CD14-positive monocyte (primary cell): ENCODE results near the gene CCDC33. TPM values are rescaled to one million over a fixed set of nuclear protein-coding genes. Genes with fewer than 3 reads are reported as not detected.

Source experiments
- DNase-seq, 3 donors: peaks; one replicate each; pipeline ENCODE4 v3.0.0-alpha.2; 2011 to 2022
- H2AFZ ChIP-seq: 2 replicates; pipeline ENCODE4 v1.6.0; 2012; ENCODE audit warnings: mild to moderate bottlenecking, low read depth, low read length, inconsistent platforms; ENCODE audit not compliant: insufficient read depth, poor library complexity, severe bottlenecking
- H3K27ac ChIP-seq, 2 donors: 1 replicate in 1 of 2; 2 replicates in 1 of 2; pipeline ENCODE4 v1.5.1; 2012 to 2013; ENCODE audit warnings: low read length in 2 of 2, control low read depth in 1 of 2, inconsistent platforms in 1 of 2, low read depth in 1 of 2, mild to moderate bottlenecking in 1 of 2
- H3K27me3 ChIP-seq, 2 donors: one replicate each; pipeline versions ENCODE4 v1.6.0 to v1.6.1; 2011 to 2013; ENCODE audit warnings: low read length in 2 of 2; ENCODE audit not compliant: control insufficient read depth in 2 of 2, insufficient read depth in 2 of 2
- H3K36me3 ChIP-seq, 2 donors: replicated peaks in 1 of 2; 1 replicate in 1 of 2; 2 replicates in 1 of 2; pipeline versions ENCODE4 v1.5.1 to v1.6.1; 2012 to 2013; ENCODE audit warnings: low read length in 2 of 2, control low read depth in 1 of 2, inconsistent platforms in 1 of 2, mild to moderate bottlenecking in 1 of 2; ENCODE audit not compliant: insufficient read depth in 2 of 2, control insufficient read depth in 1 of 2
- H3K4me1 ChIP-seq, 2 donors: 1 replicate in 1 of 2; 2 replicates in 1 of 2; pipeline versions ENCODE4 v1.5.1 to v1.6.1; 2012 to 2013; ENCODE audit warnings: low read length in 2 of 2, control low read depth in 1 of 2, inconsistent platforms in 1 of 2, mild to moderate bottlenecking in 1 of 2, moderate library complexity in 1 of 2; ENCODE audit not compliant: insufficient read depth in 2 of 2, control insufficient read depth in 1 of 2
- H3K4me2 ChIP-seq: replicated peaks from 2 replicates; pipeline ENCODE3; 2012; ENCODE audit warnings: low read length, moderate library complexity, mild to moderate bottlenecking; ENCODE audit not compliant: poor library complexity, severe bottlenecking; ENCODE audit errors: extremely low read depth
- H3K4me3 ChIP-seq, 3 experiments: fragments of 200-600 bp in 1 of 3; sonication (generic) in 1 of 3; replicated peaks in 1 of 3; 1 replicate in 2 of 3; 2 replicates in 1 of 3; pipeline ENCODE4 v1.5.1; 2011 to 2013; ENCODE audit warnings: low read length in 3 of 3, mild to moderate bottlenecking in 3 of 3, control low read depth in 2 of 3, low read depth in 2 of 3, inconsistent platforms in 1 of 3, moderate library complexity in 1 of 3
- H3K79me2 ChIP-seq: 2 replicates; pipeline ENCODE4 v1.6.0; 2012; ENCODE audit warnings: mild to moderate bottlenecking, control low read depth, inconsistent platforms, low read length, moderate library complexity; ENCODE audit not compliant: insufficient read depth
- H3K9ac ChIP-seq: 2 replicates; pipeline ENCODE4 v1.6.0; 2017; ENCODE audit warnings: low read length, mild to moderate bottlenecking; ENCODE audit not compliant: insufficient read depth, poor library complexity, severe bottlenecking
- H3K9me3 ChIP-seq, 2 donors: replicated peaks in 1 of 2; 1 replicate in 1 of 2; 2 replicates in 1 of 2; pipeline versions ENCODE4 v1.5.1 to v1.6.1; 2012 to 2013; ENCODE audit warnings: low read length in 2 of 2, control low read depth in 1 of 2; ENCODE audit not compliant: control insufficient read depth in 1 of 2, insufficient read depth in 1 of 2
- H4K20me1 ChIP-seq: 2 replicates; pipeline ENCODE4 v1.6.0; 2012; ENCODE audit warnings: mild to moderate bottlenecking, low read length, control low read depth, moderate library complexity; ENCODE audit not compliant: insufficient read depth
- H3K27ac Mint-ChIP-seq, 7 donors: one replicate each; pipeline ENCODE4 v1.8.0; 2020; ENCODE audit warnings: mild to moderate bottlenecking in 7 of 7, mixed read lengths in 7 of 7, moderate library complexity in 6 of 7, inconsistent platforms in 2 of 7
- H3K27me3 Mint-ChIP-seq, 3 donors: one replicate each; pipeline ENCODE4 v1.8.0; 2021 to 2022; ENCODE audit warnings: low read depth in 3 of 3, mild to moderate bottlenecking in 3 of 3, mixed read lengths in 3 of 3, moderate library complexity in 3 of 3, inconsistent platforms in 1 of 3
- H3K36me3 Mint-ChIP-seq, 2 donors: one replicate each; pipeline ENCODE4 v1.8.0; 2020; ENCODE audit warnings: mixed read lengths in 2 of 2, inconsistent platforms in 1 of 2, mild to moderate bottlenecking in 1 of 2
- H3K4me1 Mint-ChIP-seq: one replicate; pipeline ENCODE4 v1.8.0; 2020; ENCODE audit warnings: mild to moderate bottlenecking, mixed read lengths
- H3K4me3 Mint-ChIP-seq, 2 donors: one replicate each; pipeline ENCODE4 v1.8.0; 2020; ENCODE audit warnings: mild to moderate bottlenecking in 2 of 2, mixed read lengths in 2 of 2, moderate library complexity in 1 of 2
- H3K9me3 Mint-ChIP-seq, 7 donors: one replicate each; pipeline ENCODE4 v1.8.0; 2020 to 2022; ENCODE audit warnings: mixed read lengths in 7 of 7, mild to moderate bottlenecking in 6 of 7, moderate library complexity in 6 of 7, inconsistent platforms in 2 of 7
- CTCF ChIP-seq: fragments of 200-600 bp; IDR thresholded peaks from one replicate; pipeline ENCODE4 v1.8.0; 2022; ENCODE audit warnings: antibody characterized with exemption, mild to moderate bottlenecking
- WGBS: methylation state at CpG from one replicate; pipeline ENCODE4 v1.1.5; 2013; ENCODE audit warnings: missing lambda C conversion rate; ENCODE audit not compliant: insufficient coverage; 5-methylcytosine and 5-hydroxymethylcytosine counted together
- intact Hi-C, 2 donors: fragments of 100-400 bp; cut with micrococcal nuclease; formaldehyde crosslinking; loops; one replicate each; pipeline versions ENCODE4 v1.15.0 to v1.15.1; 2023
- polyA plus RNA-seq, 3 donors: library from polyadenylated mRNA; depleted of rRNA in 1 of 3; unstranded in 2 of 3; stranded (reverse) in 1 of 3; fragments of 300-500 nt in 2 of 3; fragments of >200 nt in 1 of 3; fragmentation: Illumina TruSeq in 2 of 3; gene quantifications; 1 replicate in 2 of 3; 2 replicates in 1 of 3; pipeline ENCODE4 v1.2.3, GENCODE V29; 2012 to 2021

The CCDC33 gene
- polyA plus RNA-seq, 3 donors, result not detected

GRCh38 chr15:74385733-74386132 lies 149.6 kb downstream of the CCDC33 start:
- H3K4me1 ChIP-seq, result peaks cover 8 to 21% of the 10 kb centered on the region in 2 donors
- no peaks in the 10 kb centered on the region for H3K27me3 ChIP-seq
- H3K9ac ChIP-seq, result no peak overlapping the region
- Mint-ChIP-seq H3K27ac (peak overlapping the region in 2 of 7 donors; percentile 36 to 42), H3K4me3 (no peak overlapping the region), H3K4me1 (peaks cover 17% of the 10 kb centered on the region), H3K27me3 (peaks cover 7 to 15% (median 9%) of the 10 kb centered on the region in 3 donors), H3K36me3 (no peaks in the 10 kb centered on the region), H3K9me3 (no peaks in the 10 kb centered on the region)
- H3K27ac ChIP-seq, result no peak overlapping the region
- no peak overlapping the region for H3K4me3 ChIP-seq
- no peaks in the 10 kb centered on the region for H3K36me3 ChIP-seq
- DNase-seq, result no peak
- no peaks in the 10 kb centered on the region for H4K20me1 ChIP-seq
- H3K79me2 ChIP-seq, result no peaks in the 10 kb centered on the region
- no peak for TF ChIP-seq CTCF
- H3K9me3 ChIP-seq, result no peaks in the 10 kb centered on the region
- H2AFZ ChIP-seq, result no peak overlapping the region
- H3K4me2 ChIP-seq, result no peak overlapping the region
- intact Hi-C loops, result no loop called here
- 83% methylated on average over 3 of the region's 6 CpGs for WGBS

Other genes with a start within 250 kb of the CCDC33 start
- 1 to 10 TPM; 3.8 to 5.1 (median 4.7) TPM for gene STOML1, start 244.0 kb upstream of the CCDC33 start, polyA plus RNA-seq
- 10 to 100 TPM; 13.1 to 40.7 (median 20.6) TPM for gene PML, start 241.6 kb upstream of the CCDC33 start, polyA plus RNA-seq
- under 1 TPM in 1 of 3 donors, not detected in 2; 0.03 TPM for gene GOLGA6A, start 153.8 kb upstream of the CCDC33 start, polyA plus RNA-seq
- not detected for gene ISLR2, start 105.7 kb upstream of the CCDC33 start, polyA plus RNA-seq
- gene ISLR, start 62.6 kb upstream of the CCDC33 start, polyA plus RNA-seq, result not detected
- gene STRA6, start 33.5 kb upstream of the CCDC33 start, polyA plus RNA-seq, result not detected
- not detected for gene CYP11A1, start 131.3 kb downstream of the CCDC33 start, polyA plus RNA-seq
- 1 to 10 TPM in 1 of 3 donors, under 1 TPM in 2; 0.04 to 4.8 (median 0.15) TPM for gene SEMA7A, start 197.6 kb downstream of the CCDC33 start, polyA plus RNA-seq
- gene UBL7, start 224.8 kb downstream of the CCDC33 start, polyA plus RNA-seq, result 100 to 1,000 TPM in 1 of 3 donors, 10 to 100 TPM in 2; 43.4 to 103 (median 95.1) TPM